ENCODE measurements around the gene NAV3. TPM values are rescaled to one million over a fixed set of nuclear protein-coding genes. Genes with fewer than 3 reads are reported as not detected.
A peak's percentile ranks its signal among the peaks of the same experiment; 100 is the strongest.

NAV3 gene
- total RNA-seq (10 to 100 TPM in 8 of 9 donors, 1 to 10 TPM in 1; 5.0 to 53.4 (median 29.0) TPM), polyA plus RNA-seq (1 to 10 TPM; 5.5 to 7.4 (median 6.5) TPM)
- long read RNA-seq, donor 1, result 0 reads
- long read RNA-seq, donor 2, result 0 reads
- long read RNA-seq, donor 3, result 0 reads
- long read RNA-seq, donor 4, partial matches to known transcripts, result 2 of 3 reads
- long read RNA-seq, donor 4, other reads (novel, unspliced or antisense), result 1 of 3 reads
- long read RNA-seq, donor 5, partial matches to known transcripts, result 1 of 3 reads
- long read RNA-seq, donor 5, other reads (novel, unspliced or antisense), result 2 of 3 reads
- long read RNA-seq, donor 6, partial matches to known transcripts, result 0 of 3 reads
- long read RNA-seq, donor 6, other reads (novel, unspliced or antisense), result 3 of 3 reads
- long read RNA-seq, donor 7, result 0 reads
- long read RNA-seq, donor 8, result 0 reads
- long read RNA-seq, donor 9, result 0 reads
- long read RNA-seq, donor 10, result 0 reads

- peaks cover 0 to 4% of the 10 kb centered on the region in 2 donors for H3K4me1 ChIP-seq (replicated peaks in 1 of 2)
- TF ChIP-seq CTCF (IDR thresholded peaks at IDR 0.05) (peak in 2 of 6 experiments; percentile 11 to 43), POLR2A (IDR thresholded peaks at IDR 0.05) (no peak)
- DNase-seq, result no peak
- H3K27me3 ChIP-seq, result no peaks in the 10 kb centered on the region
- WGBS, 4 donors, result 6 to 12% (median 8%) methylated on average over 3 of the region's 3 CpGs
- no peaks in the 10 kb centered on the region for H3K36me3 ChIP-seq (replicated peaks in 1 of 2)
- peak within 1 kb of the TSS in 1 of 4 donors; percentile 40 for H3K4me3 ChIP-seq
- H3K9me3 ChIP-seq (replicated peaks in 1 of 3), result no peaks in the 10 kb centered on the region
- intact Hi-C loops (cut with DNase I), result no loop called here
- H3K27ac ChIP-seq, result peak within 1 kb of the TSS in 2 of 5 donors; percentile 30 to 37
Measured at GRCh38 chr12:77830583-77831351, at the start of gene NAV3. Gene NAV3 (plus strand): TSS chr12:77830894. CDS start chr12:77831462, 568 bp downstream.

GRCh38 chr12:77782034-77782433, 48.7 kb upstream of the NAV3 start:
- no peak for TF ChIP-seq POLR2A (IDR thresholded peaks at IDR 0.05)
- TF ChIP-seq CTCF (IDR thresholded peaks at IDR 0.05), result no peak
- intact Hi-C loops (cut with DNase I), result no loop called here
- Histone ChIP-seq H3K9me3 (replicated peaks in 1 of 3) (no peaks in the 10 kb centered on the region), H3K4me1 (replicated peaks in 1 of 2) (no peaks in the 10 kb centered on the region), H3K27ac (no peak overlapping the region), H3K36me3 (replicated peaks in 1 of 2) (no peaks in the 10 kb centered on the region), H3K4me3 (no peak overlapping the region), H3K27me3 (no peaks in the 10 kb centered on the region)
- DNase-seq, result no peak
- 48 to 83% (median 59%) methylated on average over 2 of the region's 2 CpGs for WGBS, 4 donors

GRCh38 chr12:77782766-77783165, 47.9 kb upstream of the NAV3 start:
- no peak for DNase-seq
- no peaks in the 10 kb centered on the region for H3K27me3 ChIP-seq
- no peaks in the 10 kb centered on the region for H3K9me3 ChIP-seq (replicated peaks in 1 of 3)
- no peaks in the 10 kb centered on the region for H3K4me1 ChIP-seq (replicated peaks in 1 of 2)
- intact Hi-C loops (cut with DNase I), result no loop called here
- H3K4me3 ChIP-seq, result no peak overlapping the region
- TF ChIP-seq CTCF (IDR thresholded peaks at IDR 0.05), result no peak
- WGBS, 4 donors, result 85 to 96% (median 93%) methylated on average over 1 of the region's 1 CpG
- H3K27ac ChIP-seq, result no peak overlapping the region
- no peaks in the 10 kb centered on the region for H3K36me3 ChIP-seq (replicated peaks in 1 of 2)

- DNase-seq, result no peak
- intact Hi-C loops (cut with DNase I), result no loop called here
- Histone ChIP-seq H3K9me3 (replicated peaks in 1 of 3) (no peaks in the 10 kb centered on the region), H3K4me1 (replicated peaks in 1 of 2) (no peaks in the 10 kb centered on the region), H3K36me3 (replicated peaks in 1 of 2) (no peaks in the 10 kb centered on the region), H3K27ac (no peak overlapping the region), H3K4me3 (no peak overlapping the region), H3K27me3 (no peaks in the 10 kb centered on the region)
- TF ChIP-seq CTCF (IDR thresholded peaks at IDR 0.05) (no peak), POLR2A (IDR thresholded peaks at IDR 0.05) (no peak)
Measured at GRCh38 chr12:77785211-77785610, 45.5 kb upstream of the NAV3 start.
